Mesenchymal stem cell (in vitro differentiated cells and primary cell): ENCODE measurements around the gene PRKCZ.
A peak's percentile ranks its signal among the peaks of the same experiment; 100 is the strongest.

ENCODE experiments used
- DNase-seq: peaks from one replicate; pipeline ENCODE4 v3.0.0-alpha.2; 2013
- H2AFZ ChIP-seq: one replicate; pipeline ENCODE4 v1.6.1; 2013; ENCODE audit warnings: low read depth, mild to moderate bottlenecking, control low read depth, inconsistent platforms, low read length, moderate library complexity
- H2AK5ac ChIP-seq: 2 replicates; pipeline ENCODE4 v1.6.1; 2013; ENCODE audit warnings: low read length, moderate library complexity, mild to moderate bottlenecking, inconsistent platforms; ENCODE audit not compliant: severe bottlenecking
- H2BK120ac ChIP-seq: one replicate; pipeline ENCODE4 v1.6.1; 2013; ENCODE audit warnings: low read depth, mild to moderate bottlenecking, inconsistent platforms, low read length, moderate library complexity
- H2BK12ac ChIP-seq, 2 experiments: one replicate each; pipeline ENCODE4 v1.6.1; 2013; ENCODE audit warnings: inconsistent platforms in 2 of 2, low read length in 2 of 2, mild to moderate bottlenecking in 2 of 2, moderate library complexity in 2 of 2, control low read depth in 1 of 2
- H2BK15ac ChIP-seq: one replicate; pipeline ENCODE4 v1.6.1; 2013; ENCODE audit warnings: mild to moderate bottlenecking, low read depth, inconsistent platforms; ENCODE audit not compliant: poor library complexity, severe bottlenecking
- H2BK5ac ChIP-seq: 2 replicates; pipeline ENCODE4 v1.6.1; 2013; ENCODE audit warnings: low read depth, mild to moderate bottlenecking, low read length, control low read depth, inconsistent platforms; ENCODE audit not compliant: poor library complexity, severe bottlenecking
- H3K14ac ChIP-seq, 2 experiments: one replicate each; pipeline ENCODE4 v1.6.1; 2013; ENCODE audit warnings: inconsistent platforms in 2 of 2, low read length in 2 of 2, control low read depth in 1 of 2, mild to moderate bottlenecking in 1 of 2, moderate library complexity in 1 of 2
- H3K18ac ChIP-seq, 2 experiments: one replicate each; pipeline ENCODE4 v1.6.1; 2013; ENCODE audit warnings: inconsistent platforms in 2 of 2, low read length in 2 of 2, control low read depth in 1 of 2, low read depth in 1 of 2, mild to moderate bottlenecking in 1 of 2
- H3K23ac ChIP-seq, 2 experiments: one replicate each; pipeline ENCODE4 v1.6.1; 2013; ENCODE audit warnings: inconsistent platforms in 2 of 2, low read length in 2 of 2, mild to moderate bottlenecking in 2 of 2, moderate library complexity in 2 of 2, control low read depth in 1 of 2
- H3K27ac ChIP-seq: 2 replicates; pipeline ENCODE4 v1.5.1; 2013; ENCODE audit warnings: mild to moderate bottlenecking, moderate library complexity, low read length, control low read depth, inconsistent platforms; ENCODE audit not compliant: poor library complexity, severe bottlenecking
- H3K27me3 ChIP-seq, 2 experiments: 2 replicates each; pipeline versions ENCODE4 v1.6.1 to v1.7.0; 2013; ENCODE audit warnings: low read length in 2 of 2, mild to moderate bottlenecking in 2 of 2, moderate library complexity in 2 of 2, control low read depth in 1 of 2, inconsistent platforms in 1 of 2; ENCODE audit not compliant: control insufficient read depth in 1 of 2, insufficient read depth in 1 of 2
- H3K36me3 ChIP-seq, 2 experiments: 2 replicates each; pipeline versions ENCODE4 v1.6.1 to v1.7.0; 2013; ENCODE audit warnings: low read length in 2 of 2, control low read depth in 1 of 2, inconsistent platforms in 1 of 2, low read depth in 1 of 2, mild to moderate bottlenecking in 1 of 2; ENCODE audit not compliant: insufficient read depth in 2 of 2, control insufficient read depth in 1 of 2
- H3K4ac ChIP-seq, 2 experiments: one replicate each; pipeline ENCODE4 v1.6.1; 2013; ENCODE audit warnings: inconsistent platforms in 2 of 2, low read length in 2 of 2, mild to moderate bottlenecking in 2 of 2, moderate library complexity in 2 of 2, control low read depth in 1 of 2, low read depth in 1 of 2
- H3K4me1 ChIP-seq: 2 replicates; pipeline ENCODE4 v1.6.1; 2013; ENCODE audit warnings: low read depth, low read length, control low read depth; ENCODE audit not compliant: control insufficient read depth, insufficient read depth
- H3K4me2 ChIP-seq: 2 replicates; pipeline ENCODE4 v1.6.1; 2013; ENCODE audit warnings: low read length, mild to moderate bottlenecking, inconsistent platforms; ENCODE audit not compliant: poor library complexity, severe bottlenecking
- H3K4me3 ChIP-seq, 2 experiments: 2 replicates each; pipeline versions ENCODE4 v1.5.1 to v1.7.0; 2013; ENCODE audit warnings: low read length in 2 of 2, mild to moderate bottlenecking in 2 of 2, control low read depth in 1 of 2, low read depth in 1 of 2; ENCODE audit not compliant: insufficient read depth in 1 of 2
- H3K79me1 ChIP-seq: replicated peaks from 2 replicates; pipeline ENCODE4 v1.6.1; 2013; ENCODE audit warnings: mild to moderate bottlenecking, control low read depth, low read length, inconsistent platforms; ENCODE audit not compliant: poor library complexity, severe bottlenecking
- H3K9ac ChIP-seq: 2 replicates; pipeline ENCODE4 v1.7.0; 2013; ENCODE audit warnings: mild to moderate bottlenecking, low read length, moderate library complexity
- H3K9me3 ChIP-seq: 2 replicates; pipeline ENCODE4 v1.7.0; 2013; ENCODE audit warnings: mild to moderate bottlenecking, low read length; ENCODE audit not compliant: control insufficient read depth
- H4K8ac ChIP-seq: one replicate; pipeline ENCODE4 v1.6.1; 2013; ENCODE audit warnings: inconsistent platforms, mild to moderate bottlenecking, low read length, moderate library complexity
- H4K91ac ChIP-seq: one replicate; pipeline ENCODE4 v1.6.1; 2013; ENCODE audit warnings: mild to moderate bottlenecking, low read length, inconsistent platforms
- WGBS: methylation state at CpG from one replicate; pipeline ENCODE4 v1.1.7; 2013; ENCODE audit warnings: mixed read lengths; 5-methylcytosine and 5-hydroxymethylcytosine counted together

PRKCZ gene

GRCh38 chr1:2210786-2211185 lies 160.6 kb downstream of the PRKCZ start:
- Histone ChIP-seq H3K4me1 (peaks cover 76% of the 10 kb centered on the region), H3K18ac (no peak overlapping the region), H2BK120ac (no peak overlapping the region), H3K9me3 (no peaks in the 10 kb centered on the region), H3K4me2 (no peak overlapping the region), H3K4ac (no peak overlapping the region), H2BK12ac (peak overlapping the region in 1 of 2 experiments; percentile 64), H4K91ac (peak overlapping the region; percentile 41), H2AFZ (no peak overlapping the region), H3K36me3 (no peaks in the 10 kb centered on the region), H3K4me3 (no peak overlapping the region), H3K27me3 (no peaks in the 10 kb centered on the region), H2BK5ac (no peak overlapping the region), H2BK15ac (no peak overlapping the region), H3K27ac (no peak overlapping the region), H3K14ac (peak overlapping the region in 1 of 2 experiments; percentile 58), H3K23ac (peak overlapping the region in 1 of 2 experiments; percentile 2), H4K8ac (no peak overlapping the region), H2AK5ac (peak overlapping the region; percentile 75), H3K9ac (no peak overlapping the region), H3K79me1 (peaks cover 5% of the 10 kb centered on the region)
- WGBS = 95% methylated on average over 13 of the region's 13 CpGs
- no peak for DNase-seq

- DNase-seq = no peak
- no peaks in the 10 kb centered on the region for H3K9me3 ChIP-seq
- peak overlapping the region; percentile 81 to 97 for H3K18ac ChIP-seq
- H3K4me1 ChIP-seq = peaks cover 66% of the 10 kb centered on the region
- 16% methylated on average over 7 of the region's 10 CpGs for WGBS
- peaks cover 5% of the 10 kb centered on the region for H3K79me1 ChIP-seq
- H2AK5ac ChIP-seq = peak overlapping the region; percentile 11
- peak overlapping the region; percentile 54 to 98 for H3K4ac ChIP-seq
- peak overlapping the region; percentile 36 for H2BK120ac ChIP-seq
- H3K23ac ChIP-seq = no peak overlapping the region
- peak overlapping the region; percentile 60 to 97 for H2BK12ac ChIP-seq
- H2AFZ ChIP-seq = peak overlapping the region; percentile 85
- no peak overlapping the region for H2BK5ac ChIP-seq
- H3K27ac ChIP-seq = peak overlapping the region; percentile 89
- peak overlapping the region; percentile 20 to 47 for H3K4me3 ChIP-seq
- peak overlapping the region; percentile 91 for H4K91ac ChIP-seq
- peak overlapping the region; percentile 41 for H3K4me2 ChIP-seq
- peak overlapping the region; percentile 91 for H3K9ac ChIP-seq
- no peaks in the 10 kb centered on the region for H3K27me3 ChIP-seq
- H2BK15ac ChIP-seq = peak overlapping the region; percentile 18
- H3K36me3 ChIP-seq = no peaks in the 10 kb centered on the region
- peak overlapping the region; percentile 56 for H4K8ac ChIP-seq
- peak overlapping the region in 1 of 2 experiments; percentile 53 for H3K14ac ChIP-seq
Observed at GRCh38 chr1:2212274-2212531, 162.0 kb downstream of the PRKCZ start.

- no peaks in the 10 kb centered on the region for H3K27me3 ChIP-seq
- H4K8ac ChIP-seq = peak overlapping the region; percentile 99
- peak; percentile 98 for DNase-seq
- peak overlapping the region; percentile 61 to 81 for H3K23ac ChIP-seq
- peak overlapping the region; percentile 35 to 68 for H3K4me3 ChIP-seq
- peak overlapping the region; percentile 99 for H4K91ac ChIP-seq
- H3K36me3 ChIP-seq = no peaks in the 10 kb centered on the region
- H2BK12ac ChIP-seq = peak overlapping the region in 1 of 2 experiments; percentile 82
- peak overlapping the region; percentile 99 for H2BK15ac ChIP-seq
- peak overlapping the region in 1 of 2 experiments; percentile 91 for H3K14ac ChIP-seq
- H3K4ac ChIP-seq = peak overlapping the region; percentile 98 to 99
- H2AFZ ChIP-seq = peak overlapping the region; percentile 55
- peak overlapping the region; percentile 57 for H2BK5ac ChIP-seq
- H3K18ac ChIP-seq = peak overlapping the region; percentile 99
- H2AK5ac ChIP-seq = peak overlapping the region; percentile 63
- H2BK120ac ChIP-seq = peak overlapping the region; percentile 99
- peaks cover 5% of the 10 kb centered on the region for H3K79me1 ChIP-seq
- 18% methylated on average over 49 of the region's 49 CpGs for WGBS
- peak overlapping the region; percentile 77 for H3K4me2 ChIP-seq
- no peaks in the 10 kb centered on the region for H3K9me3 ChIP-seq
- H3K4me1 ChIP-seq = peaks cover 60% of the 10 kb centered on the region
- H3K27ac ChIP-seq = peak overlapping the region; percentile 96
- H3K9ac ChIP-seq = peak overlapping the region; percentile 91
Observed at GRCh38 chr1:2212532-2213491, 162.6 kb downstream of the PRKCZ start.
